ENCODE data around the gene SERPINA3. TPM values are rescaled to one million over a fixed set of nuclear protein-coding genes. Genes with fewer than 3 reads are reported as not detected.
"Not testable (repeated sequence)": the region's sequence is repeated elsewhere in the genome, so short reads cannot be mapped to it uniquely, and the experiment has no call there.

Gene SERPINA3
- total RNA-seq, 1 experiment from 2014 or later: not detected

DNA sequence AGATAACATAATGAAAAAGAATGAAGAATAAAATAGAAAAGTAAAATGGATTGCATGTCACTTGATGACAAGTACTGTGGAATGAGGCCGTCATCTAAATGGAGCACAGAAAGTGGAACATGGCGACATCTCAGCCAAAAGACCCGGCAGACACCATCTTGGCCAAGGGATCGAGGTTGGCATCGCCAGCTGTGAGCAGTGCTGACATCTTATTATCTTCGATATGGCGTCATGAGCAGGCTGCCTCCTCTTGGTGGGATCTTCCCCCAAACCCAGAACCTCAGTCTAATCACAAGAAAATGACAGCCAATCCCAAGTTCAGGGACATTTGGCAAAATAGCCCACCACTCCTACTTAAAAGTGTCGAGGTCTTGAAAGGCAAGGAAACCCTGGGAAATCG lies 15.8 kb upstream of the SERPINA3 start:
- Histone ChIP-seq H3K4me3 (no peak overlapping the region), H3K27ac (no peak overlapping the region), H3K27me3 (no peaks in the 10 kb centered on the region), H3K9me3 (replicated peaks) (no peaks in the 10 kb centered on the region), H3K4me1 (peaks cover 6% of the 10 kb centered on the region; the same call in 1 of the 2 replicates), H3K36me3 (no peaks in the 10 kb centered on the region)
- DNase-seq: no peak

DNA sequence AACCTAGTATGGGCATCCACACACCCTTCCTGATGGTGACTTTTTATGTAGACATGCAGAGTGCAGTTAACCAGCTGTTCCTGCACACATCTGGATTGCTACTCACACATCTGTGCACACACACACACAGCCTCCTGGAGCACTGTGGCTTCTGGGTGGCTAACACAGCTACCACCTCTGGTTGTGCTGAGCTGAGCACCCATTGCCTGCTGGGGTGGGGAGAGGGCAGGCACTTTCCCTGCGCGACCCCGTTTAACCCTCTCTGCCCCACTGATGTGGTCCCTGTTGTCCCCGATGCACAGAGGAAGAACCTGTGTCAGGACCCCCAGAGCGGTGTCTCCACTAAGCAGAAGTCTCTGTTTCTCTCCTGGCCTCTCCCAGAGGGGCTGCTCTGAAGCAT lies 14.4 kb upstream of the SERPINA3 start:
- Histone ChIP-seq H3K36me3 (no peaks in the 10 kb centered on the region), H3K4me3 (no peak overlapping the region), H3K27ac (no peak overlapping the region), H3K4me1 (peaks cover 6% of the 10 kb centered on the region; the same call in 1 of the 2 replicates), H3K9me3 (replicated peaks) (no peaks in the 10 kb centered on the region), H3K27me3 (no peaks in the 10 kb centered on the region)
- no peak for DNase-seq

DNA sequence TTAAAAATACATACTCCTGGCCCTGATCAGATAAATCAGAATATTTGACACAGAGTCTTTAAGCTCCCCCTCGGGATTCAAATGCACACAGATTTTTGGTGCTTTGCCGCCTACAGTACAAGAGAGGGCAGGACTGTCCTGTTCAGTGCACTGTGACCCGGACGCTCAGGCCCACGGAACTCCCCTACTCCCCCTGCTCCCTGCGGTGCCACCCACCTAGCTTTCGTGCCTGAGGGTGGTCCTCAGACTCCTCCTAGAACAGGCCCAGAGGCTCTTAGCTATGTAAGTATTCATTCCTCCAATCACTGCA lies 13.7 kb upstream of the SERPINA3 start:
- H3K27ac ChIP-seq: no peak overlapping the region
- no peak overlapping the region for H3K4me3 ChIP-seq
- H3K4me1 ChIP-seq: peaks cover 6% of the 10 kb centered on the region; the same call in 1 of the 2 replicates
- no peaks in the 10 kb centered on the region for H3K9me3 ChIP-seq (replicated peaks)
- H3K36me3 ChIP-seq: no peaks in the 10 kb centered on the region
- peak in 1 of 2 experiments; percentile 3 for DNase-seq
- H3K27me3 ChIP-seq: no peaks in the 10 kb centered on the region

DNA sequence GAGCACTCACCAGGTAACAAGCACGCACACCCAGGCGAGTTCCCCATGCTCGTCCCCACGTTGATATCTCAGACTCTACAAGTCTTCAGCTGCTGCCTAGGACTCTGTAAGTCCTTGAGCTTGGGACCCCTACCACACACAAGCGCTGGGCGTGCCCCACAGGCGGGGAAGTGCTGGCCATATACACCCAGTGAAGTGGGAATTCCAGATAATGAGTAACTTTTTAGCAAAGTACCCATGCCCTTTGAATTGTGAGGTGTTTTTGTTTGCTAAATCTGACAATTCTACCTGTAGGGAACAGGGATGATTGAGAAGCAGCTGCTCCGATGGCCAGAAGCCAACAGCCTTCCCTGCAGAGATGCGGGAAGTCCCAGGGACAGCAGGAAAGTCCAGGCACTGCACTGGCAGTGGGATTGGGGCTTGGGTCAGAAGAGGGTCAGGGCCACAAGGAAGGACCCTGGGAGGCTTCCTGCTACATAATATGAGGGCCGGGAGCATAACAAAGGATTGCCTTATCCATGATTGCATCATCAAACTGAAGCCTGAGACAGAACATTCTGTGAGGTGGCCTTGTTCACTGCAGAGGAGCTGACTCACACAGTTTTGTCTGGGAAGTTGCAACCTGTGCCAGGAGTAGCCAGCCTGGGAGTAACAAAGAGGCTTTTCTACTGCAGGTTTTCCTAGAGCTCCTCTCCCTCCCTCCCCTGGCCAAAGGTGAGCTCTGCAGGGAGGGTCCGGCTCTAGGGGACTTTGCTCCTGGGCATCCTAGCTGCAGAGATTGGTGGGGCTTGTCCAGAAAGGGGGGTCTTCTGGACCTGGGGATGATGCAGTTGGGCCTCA lies 13.2 kb upstream of the SERPINA3 start:
- Histone ChIP-seq H3K27ac (peak overlapping the region; percentile 14; the same call in 1 of the 2 replicates), H3K4me1 (peaks cover 6% of the 10 kb centered on the region; the same call in 1 of the 2 replicates), H3K4me3 (no peak overlapping the region), H3K36me3 (no peaks in the 10 kb centered on the region), H3K27me3 (no peaks in the 10 kb centered on the region), H3K9me3 (replicated peaks) (no peaks in the 10 kb centered on the region)
- DNase-seq: peak; percentile 22 to 60

DNA sequence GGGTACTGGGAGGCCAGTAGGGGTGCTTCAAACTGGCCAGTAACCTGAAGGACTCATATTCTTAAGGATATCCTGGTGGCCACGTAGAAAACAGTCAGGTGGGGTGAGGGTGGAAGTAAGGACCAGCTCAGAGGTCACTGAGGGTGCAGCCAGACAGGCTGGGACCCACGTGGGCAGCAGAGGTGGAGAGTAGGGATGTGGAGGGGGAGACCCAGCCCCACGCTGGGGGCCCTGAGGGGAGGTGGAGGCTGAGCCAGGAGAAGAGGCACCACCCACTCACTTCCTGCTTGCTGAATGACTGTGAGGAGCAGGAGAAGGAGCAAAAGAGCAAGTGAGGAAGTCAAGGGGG lies 12.6 kb upstream of the SERPINA3 start:
- Histone ChIP-seq H3K9me3 (replicated peaks) (no peaks in the 10 kb centered on the region), H3K27ac (peak overlapping the region; percentile 14; the same call in 1 of the 2 replicates), H3K36me3 (no peaks in the 10 kb centered on the region), H3K4me1 (peaks cover 6% of the 10 kb centered on the region; the same call in 1 of the 2 replicates), H3K27me3 (no peaks in the 10 kb centered on the region), H3K4me3 (no peak overlapping the region)
- no peak for DNase-seq

DNA sequence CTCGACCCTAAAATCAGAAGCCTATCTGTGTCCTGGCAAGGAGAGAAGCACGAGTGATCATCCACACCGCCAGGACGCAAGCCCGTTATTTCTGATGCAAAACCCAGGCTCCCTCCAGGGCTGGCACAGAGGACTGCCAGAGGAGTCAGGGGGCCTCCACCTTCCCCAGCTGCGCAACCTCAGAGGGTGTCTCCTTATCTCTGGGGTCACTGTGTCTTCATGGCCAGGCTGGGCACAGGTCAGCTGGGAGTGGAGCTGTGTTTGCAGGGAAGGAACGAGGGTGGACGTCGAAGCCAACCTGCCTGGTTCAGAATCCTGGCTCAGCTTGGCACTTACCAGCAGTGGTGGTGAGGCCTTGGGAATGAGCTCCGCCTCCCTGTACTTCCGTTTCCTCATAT lies 12.0 kb upstream of the SERPINA3 start:
- Histone ChIP-seq H3K9me3 (replicated peaks) (no peaks in the 10 kb centered on the region), H3K27ac (no peak overlapping the region), H3K4me1 (peaks cover 6% of the 10 kb centered on the region; the same call in 1 of the 2 replicates), H3K4me3 (no peak overlapping the region), H3K27me3 (no peaks in the 10 kb centered on the region), H3K36me3 (no peaks in the 10 kb centered on the region)
- DNase-seq: no peak

DNA sequence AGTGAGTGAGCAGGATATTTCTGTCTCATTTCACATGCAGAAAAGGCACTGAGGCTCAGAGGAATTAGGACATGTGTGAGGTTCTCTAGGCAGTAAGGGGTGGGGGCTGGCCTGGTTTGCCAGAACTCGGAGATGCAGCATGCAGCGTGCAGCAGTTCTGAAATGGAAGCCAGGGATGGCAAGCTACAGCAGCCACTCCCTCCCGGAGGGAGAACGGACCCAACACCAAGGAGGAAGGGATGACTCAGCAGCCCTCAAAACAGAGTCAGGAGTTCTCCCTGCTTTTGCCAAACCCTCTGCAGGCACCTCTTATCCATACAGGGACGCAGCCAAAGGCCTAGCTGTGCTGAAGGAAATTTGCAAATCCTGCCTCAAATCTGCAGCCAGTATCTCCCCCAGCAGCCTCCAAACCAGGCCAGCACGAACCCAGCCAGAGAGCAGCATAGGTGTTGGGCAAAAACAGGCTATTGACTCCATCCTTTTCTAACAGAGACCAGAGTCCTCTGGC lies 10.3 kb upstream of the SERPINA3 start:
- Histone ChIP-seq H3K4me1 (peaks cover 6% of the 10 kb centered on the region; the same call in 1 of the 2 replicates), H3K27ac (no peak overlapping the region), H3K4me3 (no peak overlapping the region), H3K27me3 (no peaks in the 10 kb centered on the region), H3K9me3 (replicated peaks) (no peaks in the 10 kb centered on the region), H3K36me3 (no peaks in the 10 kb centered on the region)
- no peak for DNase-seq

DNA sequence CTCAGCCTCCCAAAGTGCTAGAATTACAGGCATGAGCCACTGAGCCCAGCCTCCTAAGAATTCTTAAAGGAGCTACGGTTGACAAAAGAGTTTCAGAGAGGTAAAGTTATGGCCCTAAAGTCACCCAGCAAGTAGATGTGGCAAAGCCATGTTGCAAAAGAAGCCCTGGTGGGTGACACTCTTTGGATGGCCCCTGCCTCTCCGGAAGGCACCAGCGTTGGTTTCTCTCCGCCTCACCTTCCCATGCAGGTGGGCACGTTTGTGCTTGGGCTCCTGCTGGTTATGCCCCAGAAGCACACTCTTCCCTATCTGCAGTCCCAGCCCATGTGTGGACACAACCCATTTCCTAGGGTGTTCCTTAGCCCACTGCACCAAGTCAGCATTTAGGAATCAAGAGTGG lies 9.5 kb upstream of the SERPINA3 start:
- no peak for DNase-seq
- Histone ChIP-seq H3K27me3 (no peaks in the 10 kb centered on the region), H3K4me1 (peaks cover 6% of the 10 kb centered on the region; the same call in 1 of the 2 replicates), H3K27ac (no peak overlapping the region), H3K36me3 (no peaks in the 10 kb centered on the region), H3K9me3 (replicated peaks) (no peaks in the 10 kb centered on the region), H3K4me3 (no peak overlapping the region)

DNA sequence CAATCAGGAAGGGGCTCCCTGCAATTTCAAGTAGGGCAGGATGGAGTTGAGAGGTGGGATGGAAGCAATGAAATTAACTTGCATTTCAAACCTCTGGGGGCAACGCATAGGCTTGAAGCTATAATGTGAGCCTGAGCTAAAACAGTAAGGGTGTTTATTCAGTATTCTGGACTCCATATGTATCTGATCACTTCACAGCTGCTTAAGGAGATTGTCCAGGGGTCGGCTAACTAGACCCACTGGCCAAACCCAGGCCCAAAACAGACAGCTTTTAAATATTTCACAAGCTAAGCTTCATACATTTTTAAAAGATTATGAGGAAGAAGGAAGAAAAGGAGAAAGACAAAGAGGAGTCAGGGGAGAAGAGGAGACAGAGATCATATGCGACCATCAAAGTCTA lies 6.8 kb upstream of the SERPINA3 start:
- H3K4me1 ChIP-seq: no peaks in the 10 kb centered on the region
- H3K36me3 ChIP-seq: no peaks in the 10 kb centered on the region
- no peak overlapping the region for H3K4me3 ChIP-seq
- no peaks in the 10 kb centered on the region for H3K27me3 ChIP-seq
- no peaks in the 10 kb centered on the region for H3K9me3 ChIP-seq (replicated peaks)
- DNase-seq: no peak
- H3K27ac ChIP-seq: no peak overlapping the region

DNA sequence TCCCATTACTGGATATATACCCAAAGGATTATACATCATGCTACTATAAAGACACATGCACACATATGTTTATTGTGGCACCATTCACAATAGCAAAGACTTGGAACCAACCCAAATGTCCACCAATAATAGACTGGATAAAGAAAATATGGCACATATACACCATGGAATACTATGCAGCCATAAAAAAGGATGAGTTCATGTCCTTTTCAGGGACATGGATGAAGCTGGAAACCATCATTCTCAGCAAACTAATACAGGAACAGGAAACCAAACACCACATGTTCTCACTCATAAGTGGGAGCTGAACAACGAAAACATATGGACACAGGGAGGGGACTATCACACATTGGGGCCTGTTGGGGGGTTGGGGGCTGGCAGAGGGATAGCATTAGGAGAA lies 3.2 kb upstream of the SERPINA3 start:
- H3K4me1 ChIP-seq; H3K4me3 ChIP-seq; H3K27me3 ChIP-seq; DNase-seq; H3K27ac ChIP-seq; H3K36me3 ChIP-seq; H3K9me3 ChIP-seq (replicated peaks): not testable (repeated sequence)

DNA sequence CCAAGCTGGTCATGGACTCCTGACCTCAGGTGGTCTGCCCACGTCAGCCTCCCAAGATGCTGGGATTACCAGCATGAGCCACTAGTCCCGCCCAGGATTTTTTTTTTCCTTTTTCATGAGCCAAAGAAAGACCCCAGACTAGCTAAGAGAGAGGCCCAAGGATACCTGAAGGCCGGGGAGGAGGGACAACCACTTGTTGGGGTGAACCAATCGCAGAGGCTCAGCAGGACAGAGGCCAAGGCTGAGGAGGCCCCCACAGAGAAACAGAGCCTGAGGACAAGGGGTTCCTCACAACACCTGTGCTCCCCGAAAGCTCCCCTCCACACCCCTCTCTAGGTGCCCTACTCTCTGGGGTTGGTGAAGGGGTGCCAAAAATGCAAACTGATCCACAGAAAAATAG lies 1.0 kb upstream of the SERPINA3 start:
- DNase-seq: no peak
- H3K4me3 ChIP-seq: no peak overlapping the region
- no peaks in the 10 kb centered on the region for H3K9me3 ChIP-seq (replicated peaks)
- no peak overlapping the region for H3K27ac ChIP-seq
- no peaks in the 10 kb centered on the region for H3K27me3 ChIP-seq
- H3K4me1 ChIP-seq: no peaks in the 10 kb centered on the region
- no peaks in the 10 kb centered on the region for H3K36me3 ChIP-seq

DNA sequence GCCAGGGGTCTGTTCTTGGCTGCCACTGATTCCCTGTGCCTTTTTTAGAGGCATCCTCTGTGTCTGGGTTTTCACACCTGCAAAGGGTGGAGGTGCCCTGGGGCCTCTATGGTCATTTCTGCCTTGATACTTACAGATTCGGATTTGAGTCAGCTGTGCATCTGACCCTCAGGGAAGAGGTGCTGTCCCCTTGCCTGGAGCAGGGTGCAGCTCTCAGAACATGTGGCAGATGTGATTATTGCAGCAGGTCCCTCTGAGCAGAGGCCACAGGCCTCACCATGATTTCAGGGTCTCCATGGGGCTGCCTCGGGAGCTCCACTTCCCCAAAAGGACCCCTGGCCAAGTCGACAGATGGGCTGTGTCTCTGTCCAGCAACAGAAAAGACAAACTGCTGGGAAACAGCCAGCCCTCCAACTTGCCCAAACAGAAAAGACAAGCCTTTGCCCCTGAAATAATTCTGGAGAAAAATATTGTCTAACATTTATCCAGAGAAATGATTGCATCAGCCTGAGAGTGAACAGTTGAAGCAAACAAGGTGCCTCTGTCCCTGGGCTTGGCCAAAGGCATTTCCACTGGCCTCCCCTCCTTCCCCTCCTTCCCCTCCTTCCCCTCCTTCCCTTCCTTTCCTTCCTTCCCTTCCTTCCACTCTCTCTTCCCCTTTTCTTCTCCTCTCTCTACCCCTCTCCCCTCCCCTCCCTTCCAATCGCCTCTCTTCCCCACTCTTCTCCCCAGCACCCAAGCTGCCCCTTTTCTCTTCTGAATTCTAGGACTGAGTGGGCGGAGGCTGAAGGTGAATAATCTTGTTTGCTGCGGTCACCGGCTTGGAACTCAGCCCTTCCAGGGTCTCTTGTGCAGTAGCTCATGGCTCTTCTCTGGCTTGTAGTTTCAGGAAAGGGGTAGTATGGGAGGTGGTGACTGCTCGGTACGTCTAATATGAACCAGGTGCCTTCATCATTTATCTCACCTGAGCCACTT lies 676 bp downstream of the SERPINA3 start:
- Histone ChIP-seq H3K4me1 (no peaks in the 10 kb centered on the region), H3K4me3 (no peak overlapping the region), H3K27ac (no peak overlapping the region), H3K27me3 (no peaks in the 10 kb centered on the region), H3K9me3 (replicated peaks) (no peaks in the 10 kb centered on the region), H3K36me3 (no peaks in the 10 kb centered on the region)
- no peak for DNase-seq

DNA sequence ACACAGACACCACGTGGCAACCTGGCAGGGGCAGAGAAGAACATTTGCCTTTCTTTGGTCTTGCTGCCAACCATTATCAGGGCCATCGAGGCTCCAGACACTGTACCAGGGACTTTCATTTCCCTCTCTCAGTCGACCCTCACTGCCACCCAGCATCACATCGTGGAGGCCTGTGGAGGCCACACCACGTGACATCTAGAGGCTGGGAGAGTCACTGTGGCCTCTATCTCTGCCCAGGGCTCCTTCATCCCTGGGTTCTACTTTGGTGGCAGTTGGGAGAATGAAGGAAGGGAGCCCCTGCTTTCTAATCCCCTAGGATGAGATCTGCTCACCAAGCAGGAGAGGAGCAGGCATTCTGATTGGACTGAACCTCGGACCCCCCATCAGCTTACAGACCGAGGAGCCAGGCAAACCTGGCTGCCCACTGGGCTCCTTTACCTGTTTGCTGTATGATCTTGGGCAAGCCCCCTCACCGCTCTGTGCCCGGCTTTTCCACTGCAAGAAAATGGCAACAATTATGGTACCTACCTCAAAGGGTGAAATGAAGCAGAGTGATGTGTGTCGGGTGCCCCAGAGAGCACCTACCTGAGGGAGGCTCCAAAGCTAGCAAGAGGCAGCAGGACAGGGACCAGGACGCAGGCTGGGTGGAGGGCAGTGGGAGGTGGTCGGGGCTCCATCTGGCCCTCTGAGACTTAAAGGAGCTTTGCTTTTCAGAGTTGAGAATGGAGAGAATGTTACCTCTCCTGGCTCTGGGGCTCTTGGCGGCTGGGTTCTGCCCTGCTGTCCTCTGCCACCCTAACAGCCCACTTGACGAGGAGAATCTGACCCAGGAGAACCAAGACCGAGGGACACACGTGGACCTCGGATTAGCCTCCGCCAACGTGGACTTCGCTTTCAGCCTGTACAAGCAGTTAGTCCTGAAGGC lies 1.8 kb downstream of the SERPINA3 start:
- no peaks in the 10 kb centered on the region for H3K4me1 ChIP-seq
- H3K36me3 ChIP-seq: no peaks in the 10 kb centered on the region
- peaks cover 3% of the 10 kb centered on the region; the same call in 1 of the 2 replicates for H3K9me3 ChIP-seq (replicated peaks)
- no peaks in the 10 kb centered on the region for H3K27me3 ChIP-seq
- H3K4me3 ChIP-seq: no peak overlapping the region
- no peak for DNase-seq
- no peak overlapping the region for H3K27ac ChIP-seq

DNA sequence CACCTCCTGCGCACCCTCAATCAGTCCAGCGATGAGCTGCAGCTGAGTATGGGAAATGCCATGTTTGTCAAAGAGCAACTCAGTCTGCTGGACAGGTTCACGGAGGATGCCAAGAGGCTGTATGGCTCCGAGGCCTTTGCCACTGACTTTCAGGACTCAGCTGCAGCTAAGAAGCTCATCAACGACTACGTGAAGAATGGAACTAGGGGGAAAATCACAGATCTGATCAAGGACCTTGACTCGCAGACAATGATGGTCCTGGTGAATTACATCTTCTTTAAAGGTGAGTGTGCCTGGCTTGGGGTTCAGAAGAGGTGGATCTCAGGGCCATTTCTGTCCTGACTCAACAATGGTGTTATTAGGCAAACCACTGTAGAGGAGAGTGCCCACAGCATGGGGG lies 2.6 kb downstream of the SERPINA3 start:
- no peaks in the 10 kb centered on the region for H3K4me1 ChIP-seq
- H3K27ac ChIP-seq: no peak overlapping the region
- no peak for DNase-seq
- H3K36me3 ChIP-seq: no peaks in the 10 kb centered on the region
- H3K9me3 ChIP-seq (replicated peaks): peaks cover 3% of the 10 kb centered on the region; the same call in 1 of the 2 replicates
- no peaks in the 10 kb centered on the region for H3K27me3 ChIP-seq
- no peak overlapping the region for H3K4me3 ChIP-seq
